Stimulated activated CD4-positive, alpha-beta T cell treated with anti-CD3 and anti-CD28 coated beads, Interleukin-15, amount 100 ng/mL, for 1 hour (primary cell): Measurements from ENCODE around the gene NUDT14.

Experiments
- DNase-seq, 2 donors: peaks; one replicate each; pipeline ENCODE4 v3.0.0-alpha.2; 2020; ENCODE audit warnings: low read depth in 1 of 2, low spot score in 1 of 2

The NUDT14 gene

DNA sequence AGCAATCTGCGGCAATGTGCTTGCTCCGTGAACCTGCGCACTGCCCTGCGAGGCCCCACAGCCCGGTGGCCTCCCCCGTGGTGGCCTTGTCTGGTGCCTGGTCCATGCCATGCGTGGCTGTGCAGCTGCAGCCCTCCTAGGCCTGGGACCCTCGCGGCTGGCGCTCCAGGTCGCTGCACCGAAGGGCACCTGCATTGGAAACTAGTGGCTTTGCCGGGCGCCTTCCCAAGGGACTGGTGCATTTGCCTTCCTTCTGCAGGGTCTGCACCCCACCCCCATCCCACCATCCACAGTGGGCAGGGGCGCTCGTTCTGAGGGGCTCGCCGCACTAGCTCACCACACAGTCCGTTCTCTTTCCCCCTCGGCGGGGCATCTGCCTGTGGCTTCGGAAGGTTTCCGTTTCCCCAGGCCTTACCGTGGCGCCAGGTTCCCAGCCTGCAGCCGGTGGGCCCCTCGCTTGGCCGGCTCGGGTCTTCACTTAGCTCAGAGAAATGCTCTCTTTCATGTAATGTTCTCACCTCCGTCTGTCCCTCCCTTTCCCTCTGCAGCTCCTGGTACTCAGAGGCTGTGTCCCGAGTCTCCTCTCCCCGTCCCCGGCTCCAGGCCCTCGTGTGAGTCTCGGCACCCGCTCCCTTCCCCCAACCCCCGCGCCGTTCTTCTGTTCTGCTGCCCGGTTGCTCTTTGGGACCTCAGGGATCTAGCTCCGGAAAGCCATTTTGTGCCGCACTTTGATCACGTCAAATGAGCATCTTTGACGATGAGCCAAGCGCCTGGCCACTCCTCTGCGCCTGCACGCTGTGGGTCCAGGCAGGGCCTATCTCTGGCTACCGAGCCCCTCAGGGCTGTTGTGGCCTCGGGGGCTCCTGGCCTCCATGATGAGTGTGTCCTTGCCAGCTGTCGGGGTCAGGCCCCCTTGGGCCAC, 44.5 kb downstream of the NUDT14 start:
- no peak for DNase-seq

DNA sequence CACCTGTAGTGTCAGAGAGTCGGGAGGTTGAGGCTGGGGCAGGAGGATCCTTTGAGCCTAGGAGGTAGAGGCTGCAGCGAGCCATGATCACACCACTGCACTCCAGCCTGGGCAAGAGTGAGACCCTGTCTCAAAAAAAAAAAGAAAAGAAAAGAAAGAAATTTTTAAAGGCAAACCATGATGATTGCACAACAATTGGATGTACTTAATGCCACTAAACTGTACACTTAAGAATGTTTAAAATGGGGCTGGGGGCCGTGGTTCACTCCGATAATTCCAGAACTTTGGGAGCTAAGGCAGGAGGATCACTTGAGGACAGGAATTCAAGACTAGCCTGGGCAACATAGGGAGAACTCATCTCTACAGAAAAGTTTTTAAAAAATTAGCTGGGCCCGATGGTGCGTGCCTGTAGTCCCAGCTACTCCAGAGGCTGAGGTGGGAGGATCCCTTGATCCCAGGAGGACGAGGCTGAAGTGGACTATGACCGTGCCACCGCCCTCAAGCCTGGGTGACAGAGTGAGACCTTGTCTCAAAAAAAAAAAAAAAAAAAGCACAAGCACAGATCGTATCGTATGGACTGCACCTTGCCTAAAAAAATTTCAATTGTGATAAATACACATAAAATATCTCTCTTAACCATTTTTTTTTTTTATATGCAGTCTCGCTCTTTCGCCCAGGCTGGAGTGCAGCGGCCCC, 45.3 kb downstream of the NUDT14 start:
- DNase-seq: no peak

DNA sequence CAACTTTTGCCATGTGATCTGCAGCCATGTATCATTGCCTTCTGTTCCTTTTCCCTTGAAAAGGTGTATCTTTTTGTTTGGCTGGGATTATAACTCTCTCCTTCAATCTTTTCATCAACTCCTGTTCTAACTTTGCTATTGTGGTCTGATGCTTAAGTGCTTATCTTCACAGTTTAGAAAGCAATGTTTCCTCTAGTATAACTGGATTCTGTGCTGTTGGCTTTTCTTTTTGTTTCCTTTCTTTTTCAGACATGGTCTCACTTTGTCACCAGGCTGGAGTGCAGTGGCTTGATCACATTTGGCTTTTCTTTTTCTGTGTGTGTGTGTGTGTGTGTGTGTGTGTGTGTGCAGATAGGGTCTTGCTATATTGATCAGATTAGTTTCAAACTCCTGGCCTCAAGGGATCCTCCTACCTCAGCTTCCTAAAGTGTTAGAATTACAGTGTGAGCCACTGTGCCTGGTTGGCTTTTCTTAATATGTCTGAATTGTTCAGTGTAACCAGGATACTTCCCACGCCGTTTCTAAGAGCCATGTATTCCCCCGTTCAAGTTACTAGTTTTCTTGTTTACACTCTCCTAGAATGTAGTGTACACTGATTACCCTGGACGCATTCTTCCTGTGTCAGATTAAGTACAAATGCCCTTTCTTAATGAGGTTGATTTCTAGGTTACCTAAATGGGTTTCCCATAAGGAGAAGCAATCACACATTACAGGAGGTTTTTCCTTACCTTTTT, 48.0 kb downstream of the NUDT14 start:
- no peak for DNase-seq

DNA sequence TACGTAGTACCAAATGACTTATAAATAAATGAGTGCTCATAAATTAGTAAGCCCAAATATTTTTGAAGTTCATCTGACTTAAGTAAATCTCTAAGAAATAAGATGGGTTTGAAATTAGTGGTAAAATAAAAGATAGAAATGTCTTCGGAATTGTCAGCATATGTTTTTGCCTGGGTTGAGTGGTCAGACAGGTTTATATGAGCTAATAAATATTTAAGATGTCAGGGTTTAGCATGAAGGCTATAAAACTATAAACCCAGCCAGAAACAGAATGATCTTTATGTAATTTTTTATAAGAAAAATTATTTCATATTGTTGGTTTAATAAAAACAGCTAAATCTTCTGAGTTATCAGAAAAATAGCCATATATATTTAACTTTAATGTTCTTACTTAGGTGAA, 49.9 kb downstream of the NUDT14 start:
- no peak for DNase-seq

DNA sequence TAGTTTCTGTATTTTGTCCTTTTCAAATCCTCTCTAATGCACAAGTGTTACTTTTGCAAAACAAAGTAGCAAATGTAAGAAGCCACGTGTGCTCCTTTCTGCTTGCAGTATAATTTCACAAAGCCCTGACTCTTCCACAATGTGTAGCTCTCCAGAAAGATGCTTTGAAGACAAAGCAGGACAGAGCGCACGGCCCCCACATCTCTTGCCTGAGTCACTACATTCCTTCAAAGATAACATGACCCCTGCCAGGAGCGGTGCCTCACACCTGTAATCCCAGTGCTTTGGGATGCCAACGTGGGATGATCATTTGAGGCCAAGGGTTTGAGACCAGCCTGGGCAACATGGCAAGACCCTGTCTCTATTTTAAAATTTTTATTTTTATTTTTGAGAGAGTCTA, 53.1 kb downstream of the NUDT14 start:
- no peak for DNase-seq

DNA sequence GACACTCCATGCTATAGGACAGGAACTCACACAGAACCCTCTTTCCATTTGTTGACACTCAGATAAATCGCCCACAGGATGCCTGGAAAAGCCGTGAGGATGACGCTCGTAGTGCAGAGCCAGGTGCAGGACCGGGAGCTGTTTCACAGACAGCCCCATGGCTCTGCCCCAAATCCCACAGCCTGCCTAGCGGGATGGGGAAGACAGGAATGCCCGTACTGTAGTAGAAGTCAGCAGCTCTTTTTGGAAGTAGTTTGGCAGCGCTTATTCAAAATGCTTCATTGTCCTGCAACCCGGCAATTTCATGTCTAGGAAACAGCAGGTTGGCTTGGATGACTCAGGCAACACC, 54.2 kb downstream of the NUDT14 start:
- DNase-seq: no peak

DNA sequence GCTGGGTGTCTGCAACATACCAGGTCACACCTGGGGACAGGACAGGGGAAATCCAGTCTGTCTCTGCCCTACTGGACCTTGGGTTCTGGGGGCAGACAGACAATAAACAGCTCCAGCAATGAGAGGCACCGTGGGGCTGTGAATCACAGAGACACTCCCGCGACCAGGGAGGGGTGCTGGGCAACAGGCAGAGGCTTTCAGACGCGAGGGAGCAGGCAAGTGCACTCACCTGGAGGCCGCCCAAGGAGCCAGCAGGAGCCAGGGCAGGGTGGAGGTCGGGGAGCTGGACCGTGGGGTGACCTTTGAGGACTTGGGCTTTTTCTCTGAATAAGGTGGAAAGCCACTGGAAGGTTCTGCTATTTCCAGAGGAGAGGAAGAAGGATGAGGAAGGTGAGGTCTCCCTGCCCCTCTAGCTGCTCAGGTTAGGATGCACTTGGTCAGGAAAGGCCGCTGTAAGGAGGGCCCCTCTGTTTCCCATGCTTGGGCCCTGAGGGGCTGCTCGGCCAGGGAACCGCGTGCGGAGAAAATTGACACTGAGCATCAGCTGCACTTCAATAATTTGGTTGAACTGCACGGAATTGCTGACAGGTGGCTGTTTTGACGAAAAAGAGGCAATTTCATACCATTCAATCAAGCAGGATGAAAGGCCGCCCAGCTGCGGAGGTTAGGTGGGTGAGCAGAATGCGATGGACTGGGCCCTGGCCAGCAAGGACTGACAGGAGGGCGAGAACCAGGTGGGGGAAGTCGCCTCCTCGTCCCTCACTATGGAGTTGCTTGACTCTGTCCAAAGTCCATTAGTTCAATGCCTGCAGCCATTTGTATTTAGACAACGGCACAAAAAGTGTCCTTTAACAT, 54.8 kb downstream of the NUDT14 start:
- no peak for DNase-seq

DNA sequence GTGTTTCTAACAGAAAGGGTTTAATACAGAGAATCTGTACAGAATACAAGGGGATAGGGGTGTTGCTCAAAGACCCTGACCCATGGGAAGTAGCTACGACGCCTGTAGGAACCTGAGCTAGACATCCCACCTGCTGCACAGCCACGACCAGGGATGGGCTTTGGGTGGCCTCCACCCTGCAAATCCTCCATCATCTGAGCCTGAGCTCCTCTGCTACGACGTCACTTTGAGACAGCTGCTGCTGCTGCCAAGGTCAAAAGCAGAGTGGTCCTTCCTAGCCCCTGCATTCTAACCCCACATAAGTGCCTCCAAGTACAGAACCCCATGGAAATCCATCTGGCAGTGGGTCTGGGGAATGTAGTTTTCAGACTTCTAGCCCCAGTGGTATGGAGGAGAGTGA, 56.3 kb downstream of the NUDT14 start:
- DNase-seq: no peak

DNA sequence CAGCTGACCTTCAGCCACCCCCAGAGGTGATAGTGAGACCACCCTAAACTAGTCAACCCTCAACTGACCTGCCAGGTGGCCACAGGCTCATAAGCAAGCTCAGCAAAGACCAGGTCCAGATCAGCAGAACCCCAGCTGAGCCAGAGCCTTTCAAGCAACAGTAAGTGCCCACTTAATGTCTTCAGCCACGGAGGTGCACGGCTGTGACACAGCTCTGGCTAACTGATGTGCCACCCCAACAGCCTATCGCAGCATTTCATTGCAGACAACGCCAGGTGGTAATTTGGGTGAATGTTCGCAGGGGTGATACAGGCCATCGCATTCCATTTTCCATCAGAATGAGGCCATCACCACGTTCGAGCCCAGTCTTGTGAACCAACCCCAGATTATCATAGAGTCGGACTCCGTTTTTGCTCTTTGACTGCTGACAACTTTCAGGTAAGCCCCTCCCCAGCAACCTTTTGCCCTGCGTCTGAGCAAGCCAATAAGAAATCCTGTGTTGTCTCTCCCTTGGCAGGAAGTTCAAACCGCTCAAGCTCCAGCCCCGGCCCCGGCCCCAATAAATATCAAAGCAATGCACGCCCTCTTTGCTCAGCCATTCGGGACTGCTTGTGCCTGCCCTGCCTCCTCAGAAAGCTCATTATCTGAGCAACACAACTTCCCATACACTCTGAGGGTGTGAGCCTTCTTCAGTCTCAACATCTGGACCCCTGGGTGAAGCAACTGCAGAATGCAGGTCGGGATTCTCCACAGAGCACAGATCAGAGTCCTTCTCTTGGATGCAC, 56.9 kb downstream of the NUDT14 start:
- no peak for DNase-seq

DNA sequence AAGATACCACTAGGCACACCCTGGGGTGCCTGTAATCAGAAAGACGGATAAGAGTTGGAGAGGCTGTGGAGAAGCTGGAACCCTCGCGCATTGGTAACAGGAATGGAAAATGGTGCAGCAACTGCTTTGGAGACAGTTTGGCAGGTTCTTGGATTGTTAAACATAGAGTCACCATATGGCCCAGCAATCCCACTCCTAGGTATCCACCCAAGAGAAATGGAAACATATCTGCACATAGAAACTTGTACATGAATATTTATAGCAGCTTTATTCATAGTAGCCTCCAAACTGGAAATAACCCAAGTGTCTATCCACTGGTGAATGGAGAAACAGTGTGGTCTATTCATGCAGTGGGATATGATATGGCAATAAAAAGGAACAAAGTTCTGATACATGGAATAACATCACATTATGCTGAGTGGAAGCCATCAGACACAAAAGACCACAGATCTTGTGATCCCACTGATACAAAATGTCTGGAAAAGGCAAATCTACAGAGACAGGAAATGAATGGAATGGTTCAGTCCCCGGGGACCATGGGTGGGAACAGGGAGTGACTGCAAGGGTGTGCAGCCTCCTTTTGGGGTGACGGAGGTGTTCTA, 57.9 kb downstream of the NUDT14 start:
- no peak for DNase-seq
